Neuronal stem cell (in vitro differentiated cells): ENCODE results near the gene RUBCNL.

Experiments used
- DNase-seq: peaks from one replicate; pipeline ENCODE4 v3.0.0-alpha.2; 2013; ENCODE audit warnings: low spot score
- H2AFZ ChIP-seq: one replicate; pipeline ENCODE4 v1.6.1; 2013; ENCODE audit warnings: mild to moderate bottlenecking, low read length, inconsistent platforms
- H2AK5ac ChIP-seq: 2 replicates; pipeline ENCODE4 v1.6.1; 2013; ENCODE audit warnings: low read depth, mild to moderate bottlenecking, inconsistent platforms, low read length, moderate library complexity, mixed read lengths
- H2BK120ac ChIP-seq: 2 replicates; pipeline ENCODE4 v1.6.1; 2013; ENCODE audit warnings: low read depth, mild to moderate bottlenecking, inconsistent platforms, low read length, moderate library complexity, mixed read lengths
- H2BK12ac ChIP-seq: one replicate; pipeline ENCODE4 v1.6.1; 2013; ENCODE audit warnings: low read length, inconsistent platforms
- H2BK15ac ChIP-seq: 2 replicates; pipeline ENCODE4 v1.6.1; 2013; ENCODE audit warnings: mild to moderate bottlenecking, low read length, inconsistent platforms, mixed read lengths
- H2BK5ac ChIP-seq: one replicate; pipeline ENCODE4 v1.6.1; 2013; ENCODE audit warnings: inconsistent platforms, mild to moderate bottlenecking, low read length, moderate library complexity
- H3K14ac ChIP-seq: one replicate; pipeline ENCODE4 v1.6.1; 2013; ENCODE audit warnings: low read length, inconsistent platforms
- H3K18ac ChIP-seq: 2 replicates; pipeline ENCODE4 v1.6.1; 2013; ENCODE audit warnings: low read length, inconsistent platforms
- H3K23ac ChIP-seq: 2 replicates; pipeline ENCODE4 v1.6.1; 2013; ENCODE audit warnings: low read depth, mild to moderate bottlenecking, mixed read lengths, low read length, inconsistent platforms; ENCODE audit not compliant: poor library complexity
- H3K27ac ChIP-seq: replicated peaks from 3 replicates; pipeline ENCODE4 v1.5.1; 2013; ENCODE audit warnings: low read length, inconsistent platforms
- H3K27me3 ChIP-seq, 3 experiments: 2 replicates each; pipeline ENCODE4 v1.6.1; 2013; ENCODE audit warnings: low read length in 3 of 3, mild to moderate bottlenecking in 2 of 3, inconsistent platforms in 1 of 3, low read depth in 1 of 3, mixed read lengths in 1 of 3, moderate library complexity in 1 of 3; ENCODE audit not compliant: control insufficient read depth in 3 of 3, insufficient read depth in 3 of 3
- H3K36me3 ChIP-seq, 2 donors: replicated peaks in 1 of 2; 2 replicates each; pipeline ENCODE4 v1.6.1; 2013; ENCODE audit warnings: low read length in 2 of 2; ENCODE audit not compliant: control insufficient read depth in 2 of 2, insufficient read depth in 2 of 2
- H3K4ac ChIP-seq: 2 replicates; pipeline ENCODE4 v1.6.1; 2013; ENCODE audit warnings: inconsistent platforms, mild to moderate bottlenecking, low read length, moderate library complexity
- H3K4me1 ChIP-seq, 2 donors: 1 replicate in 1 of 2; 2 replicates in 1 of 2; pipeline ENCODE4 v1.6.1; 2013; ENCODE audit warnings: low read length in 2 of 2, low read depth in 1 of 2; ENCODE audit not compliant: control insufficient read depth in 2 of 2, insufficient read depth in 1 of 2
- H3K4me2 ChIP-seq: one replicate; pipeline ENCODE4 v1.6.1; 2013; ENCODE audit warnings: mild to moderate bottlenecking, low read length, inconsistent platforms; ENCODE audit not compliant: insufficient read depth, poor library complexity, severe bottlenecking
- H3K4me3 ChIP-seq, 2 donors: 2 replicates each; pipeline ENCODE4 v1.5.1; 2013; ENCODE audit warnings: low read length in 2 of 2, mild to moderate bottlenecking in 2 of 2, inconsistent platforms in 1 of 2, moderate library complexity in 1 of 2
- H3K79me1 ChIP-seq: one replicate; pipeline ENCODE4 v1.6.1; 2013; ENCODE audit warnings: low read depth, mild to moderate bottlenecking, inconsistent platforms, low read length, moderate library complexity
- H3K9ac ChIP-seq: one replicate; pipeline ENCODE4 v1.6.1; 2013; ENCODE audit warnings: mild to moderate bottlenecking, low read depth, low read length, inconsistent platforms; ENCODE audit not compliant: poor library complexity
- H3K9me3 ChIP-seq, 2 donors: replicated peaks in 1 of 2; 2 replicates each; pipeline versions ENCODE3 to v1.6.1; 2013; ENCODE audit warnings: low read length in 2 of 2, mild to moderate bottlenecking in 2 of 2, inconsistent platforms in 1 of 2, low read depth in 1 of 2, mixed read lengths in 1 of 2, moderate library complexity in 1 of 2; ENCODE audit not compliant: control insufficient read depth in 2 of 2, insufficient read depth in 1 of 2
- H4K8ac ChIP-seq: one replicate; pipeline ENCODE4 v1.6.1; 2013; ENCODE audit warnings: low read depth, mild to moderate bottlenecking, inconsistent platforms, low read length, moderate library complexity
- H4K91ac ChIP-seq: one replicate; pipeline ENCODE4 v1.6.1; 2013; ENCODE audit warnings: low read length, low read depth, mild to moderate bottlenecking, inconsistent platforms; ENCODE audit not compliant: poor library complexity
- WGBS, 2 donors: extraction: QIAGEN DNeasy Blood & Tissue Kit; methylation state at CpG; one replicate each; pipeline ENCODE4 v1.1.7; 2013; ENCODE audit warnings: missing lambda C conversion rate in 2 of 2, mixed read lengths in 1 of 2; ENCODE audit not compliant: insufficient read length in 2 of 2, insufficient replicate concordance in 1 of 2; ENCODE audit errors: extremely low coverage in 2 of 2; 5-methylcytosine and 5-hydroxymethylcytosine counted together

The RUBCNL gene

DNA sequence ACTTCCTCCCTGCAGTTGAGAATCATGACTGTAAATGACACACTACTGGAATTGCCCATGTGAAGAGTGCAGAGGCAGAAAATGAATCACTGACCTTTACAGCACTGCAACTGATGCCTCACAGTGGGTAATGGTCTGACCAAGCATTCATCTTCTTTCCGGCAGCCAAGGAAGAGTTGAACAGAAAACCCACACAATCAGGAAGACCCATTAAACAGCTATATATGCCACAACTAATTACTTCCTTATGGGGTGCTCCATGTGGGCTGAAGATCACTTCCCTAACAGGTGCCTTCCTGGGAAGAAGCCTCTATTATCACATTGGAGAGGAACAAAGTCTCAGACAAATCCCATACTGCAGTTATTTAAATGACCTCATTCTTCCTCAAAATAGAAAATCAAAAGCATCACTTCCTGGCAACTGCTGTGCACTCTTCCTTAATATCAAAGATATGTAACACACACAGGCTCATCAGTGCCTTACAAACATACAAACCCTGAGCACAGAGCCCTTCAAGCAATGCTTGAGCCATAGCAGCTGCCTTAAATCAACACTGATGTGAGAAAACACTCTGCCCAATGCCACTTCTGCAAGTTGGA is 45.8 kb downstream of the RUBCNL start:
- Histone ChIP-seq H3K36me3 (no peaks in the 10 kb centered on the region), H3K4me3 (peak overlapping the region in 1 of 2 donors; percentile 5), H2BK120ac (no peak overlapping the region), H3K4ac (no peak overlapping the region), H3K27me3 (no peaks in the 10 kb centered on the region), H2AK5ac (no peak overlapping the region), H2BK15ac (no peak overlapping the region), H3K23ac (no peak overlapping the region), H3K4me2 (no peak overlapping the region), H3K18ac (no peak overlapping the region), H2BK12ac (no peak overlapping the region), H3K9me3 (peaks cover 0 to 3% of the 10 kb centered on the region in 2 donors), H3K27ac (no peak overlapping the region), H3K79me1 (no peaks in the 10 kb centered on the region), H3K14ac (no peak overlapping the region), H4K8ac (no peak overlapping the region), H4K91ac (no peak overlapping the region), H2AFZ (no peak overlapping the region), H3K4me1 (peaks cover 0 to 1% of the 10 kb centered on the region in 2 donors), H3K9ac (no peak overlapping the region), H2BK5ac (no peak overlapping the region)
- DNase-seq: no peak
- no CpG with 5 or more reads among the region's 1 CpG for WGBS, 2 donors

DNA sequence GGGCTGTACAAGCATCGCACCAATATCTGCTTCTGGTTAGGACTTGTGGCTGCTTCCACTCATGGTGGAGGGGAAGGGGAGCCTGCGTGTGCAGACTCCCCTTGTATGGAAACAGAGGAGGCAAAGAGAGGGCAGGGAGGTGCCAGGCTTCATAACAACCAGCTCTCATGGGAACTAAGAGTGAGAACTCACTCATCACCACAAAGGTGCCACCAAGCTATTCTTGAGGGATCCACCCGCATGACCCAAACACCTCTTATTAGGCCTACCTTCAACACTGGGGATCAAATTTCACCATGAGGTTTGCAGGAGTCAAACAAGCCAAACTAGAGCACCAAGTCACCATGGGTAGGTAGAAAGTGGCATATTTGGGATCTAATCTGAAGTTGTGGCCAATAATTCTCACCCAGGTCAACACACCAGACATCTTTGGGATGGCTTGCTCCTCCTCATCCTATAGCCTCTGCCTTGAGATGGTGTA is 46.4 kb downstream of the RUBCNL start:
- H2BK5ac ChIP-seq: no peak overlapping the region
- no peak overlapping the region for H2BK120ac ChIP-seq
- no peak overlapping the region for H2BK12ac ChIP-seq
- H4K91ac ChIP-seq: no peak overlapping the region
- peaks cover 0 to 1% of the 10 kb centered on the region in 2 donors for H3K4me1 ChIP-seq
- no peak overlapping the region for H3K27ac ChIP-seq
- H3K36me3 ChIP-seq: no peaks in the 10 kb centered on the region
- WGBS, 2 donors: no CpG with 5 or more reads among the region's 3 CpGs
- H4K8ac ChIP-seq: no peak overlapping the region
- no peak overlapping the region for H2AFZ ChIP-seq
- H3K4me2 ChIP-seq: no peak overlapping the region
- H3K23ac ChIP-seq: no peak overlapping the region
- DNase-seq: no peak
- no peak overlapping the region for H3K14ac ChIP-seq
- H3K4ac ChIP-seq: no peak overlapping the region
- peak overlapping the region in 1 of 2 donors; percentile 5 for H3K4me3 ChIP-seq
- H2BK15ac ChIP-seq: no peak overlapping the region
- peaks cover 0 to 3% of the 10 kb centered on the region in 2 donors for H3K9me3 ChIP-seq
- H2AK5ac ChIP-seq: no peak overlapping the region
- no peak overlapping the region for H3K9ac ChIP-seq
- H3K27me3 ChIP-seq: no peaks in the 10 kb centered on the region
- no peak overlapping the region for H3K18ac ChIP-seq
- no peaks in the 10 kb centered on the region for H3K79me1 ChIP-seq

DNA sequence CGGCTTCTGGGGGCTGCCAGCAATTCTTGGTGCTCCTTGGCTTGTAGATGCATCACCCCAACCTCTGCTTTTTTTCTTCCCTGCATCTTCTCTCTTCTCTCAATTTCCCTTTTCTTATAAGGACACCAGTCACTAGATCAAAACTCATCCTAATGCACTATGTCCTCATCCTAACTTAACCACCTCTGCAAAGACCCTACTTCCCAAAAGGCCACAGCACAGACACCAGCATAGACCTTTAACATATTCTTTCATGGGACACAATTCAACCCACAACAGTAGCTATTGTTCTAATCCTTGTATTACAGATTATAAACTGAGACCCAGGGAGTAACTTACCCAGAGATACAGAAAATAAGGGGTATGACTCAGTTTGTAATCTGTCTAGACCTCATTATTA is 47.0 kb downstream of the RUBCNL start:
- no peak overlapping the region for H3K9ac ChIP-seq
- H3K14ac ChIP-seq: no peak overlapping the region
- H3K36me3 ChIP-seq: no peaks in the 10 kb centered on the region
- H4K91ac ChIP-seq: no peak overlapping the region
- H2BK120ac ChIP-seq: no peak overlapping the region
- no peaks in the 10 kb centered on the region for H3K79me1 ChIP-seq
- H3K4ac ChIP-seq: no peak overlapping the region
- H3K27me3 ChIP-seq: no peaks in the 10 kb centered on the region
- no peak overlapping the region for H3K23ac ChIP-seq
- no CpG with 5 or more reads among the region's 1 CpG for WGBS, 2 donors
- H3K27ac ChIP-seq: no peak overlapping the region
- DNase-seq: no peak
- H2AFZ ChIP-seq: no peak overlapping the region
- H3K9me3 ChIP-seq: peaks cover 0 to 3% of the 10 kb centered on the region in 2 donors
- H3K18ac ChIP-seq: no peak overlapping the region
- peaks cover 0 to 1% of the 10 kb centered on the region in 2 donors for H3K4me1 ChIP-seq
- no peak overlapping the region for H3K4me3 ChIP-seq
- H2BK15ac ChIP-seq: no peak overlapping the region
- no peak overlapping the region for H2BK12ac ChIP-seq
- H3K4me2 ChIP-seq: no peak overlapping the region
- no peak overlapping the region for H2BK5ac ChIP-seq
- no peak overlapping the region for H2AK5ac ChIP-seq
- no peak overlapping the region for H4K8ac ChIP-seq

DNA sequence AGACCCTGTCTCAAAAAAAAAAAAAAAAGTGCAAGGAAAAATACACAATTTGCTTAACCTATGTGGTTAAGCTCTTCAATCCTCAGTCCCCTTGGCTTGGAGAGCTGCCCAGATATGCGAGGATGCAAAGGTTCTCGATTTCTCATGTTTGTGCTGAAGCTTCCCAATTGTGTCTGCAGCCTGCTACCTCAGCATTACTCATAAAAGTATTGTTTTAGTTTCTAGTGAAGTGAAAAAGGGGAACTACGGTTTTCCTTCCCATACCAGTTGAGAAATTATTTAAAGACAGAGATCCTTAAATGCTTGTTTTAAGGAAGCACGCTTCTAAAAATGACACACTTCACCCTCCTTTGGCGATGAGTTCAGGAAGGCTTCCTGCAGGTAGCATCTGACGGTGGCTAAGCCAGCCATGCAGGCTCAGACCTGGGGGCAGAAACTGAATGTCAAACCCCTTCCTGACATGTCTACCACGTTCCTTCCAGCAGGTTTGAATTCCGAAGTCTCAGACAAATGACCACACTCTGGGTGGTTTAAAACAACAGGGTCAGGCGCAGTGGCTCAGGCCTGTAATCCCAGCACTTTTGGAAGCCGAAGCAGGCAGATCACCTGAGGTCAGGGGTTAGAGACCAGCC is 47.9 kb downstream of the RUBCNL start:
- Histone ChIP-seq H3K9ac (no peak overlapping the region), H2BK12ac (no peak overlapping the region), H4K8ac (no peak overlapping the region), H2BK15ac (no peak overlapping the region), H3K14ac (no peak overlapping the region), H3K4ac (no peak overlapping the region), H3K4me1 (peaks cover 0 to 1% of the 10 kb centered on the region in 2 donors), H3K27me3 (no peaks in the 10 kb centered on the region), H2BK120ac (no peak overlapping the region), H2AFZ (no peak overlapping the region), H3K4me2 (no peak overlapping the region), H3K4me3 (no peak overlapping the region), H3K9me3 (peaks cover 0 to 3% of the 10 kb centered on the region in 2 donors), H3K36me3 (no peaks in the 10 kb centered on the region), H2BK5ac (no peak overlapping the region), H3K23ac (no peak overlapping the region), H4K91ac (no peak overlapping the region), H3K18ac (no peak overlapping the region), H3K27ac (no peak overlapping the region), H2AK5ac (no peak overlapping the region), H3K79me1 (no peaks in the 10 kb centered on the region)
- no CpG with 5 or more reads among the region's 10 CpGs for WGBS, 2 donors
- DNase-seq: no peak
